Fibroblast of the aortic adventitia (primary cell): ENCODE measurements around the gene SEC14L2. TPM values are rescaled to one million over a fixed set of nuclear protein-coding genes. Genes with fewer than 3 reads are reported as not detected.
"Not testable (repeated sequence)": the region's sequence is repeated elsewhere in the genome, so short reads cannot be mapped to it uniquely, and the experiment has no call there.

ENCODE experiments used
- DNase-seq: peaks from one replicate; pipeline ENCODE4 v3.0.0-alpha.2; 2010; ENCODE audit warnings: low read depth
- H3K4me3 ChIP-seq: 2 replicates; pipeline ENCODE4 v1.5.1; 2011; ENCODE audit warnings: low read depth, mild to moderate bottlenecking, control low read depth, low read length, moderate library complexity
- total RNA-seq: library from RNA; depleted of rRNA; stranded (reverse); fragments of >200 nt; gene quantifications from 2 replicates; pipeline ENCODE4 v1.2.3, GENCODE V29; 2012; ENCODE audit warnings: low replicate concordance
- TF ChIP-seq, protein P1 (sequence below): IDR thresholded peaks from 2 replicates; pipeline ENCODE4 v1.5.1; 2011; ENCODE audit warnings: mild to moderate bottlenecking, low read length, control low read depth, inconsistent platforms; ENCODE audit not compliant: insufficient read depth

The SEC14L2 gene
- total RNA-seq, 1 donor = 14.8 TPM

DNA sequence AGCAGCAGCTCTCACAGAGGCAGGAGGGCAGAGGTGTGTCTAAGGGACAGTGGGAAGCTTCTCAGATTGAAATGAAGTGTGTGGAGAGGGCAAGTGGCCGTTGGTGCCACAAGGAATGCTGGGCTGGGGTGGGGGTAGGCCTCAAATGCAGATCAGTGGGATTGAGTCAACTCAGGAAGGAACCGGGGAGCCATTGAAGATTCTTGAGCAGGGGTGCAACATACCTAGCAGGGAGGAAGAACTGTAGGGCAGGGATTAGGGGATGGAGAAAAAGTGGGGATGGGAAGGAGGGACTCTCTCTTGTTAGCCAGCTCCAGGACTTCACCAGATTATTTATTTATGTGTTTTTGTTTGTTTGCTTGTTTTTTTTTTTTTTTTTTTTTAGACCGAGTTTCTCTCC, 2.9 kb upstream of the SEC14L2 start:
- TF ChIP-seq, protein P1, sequence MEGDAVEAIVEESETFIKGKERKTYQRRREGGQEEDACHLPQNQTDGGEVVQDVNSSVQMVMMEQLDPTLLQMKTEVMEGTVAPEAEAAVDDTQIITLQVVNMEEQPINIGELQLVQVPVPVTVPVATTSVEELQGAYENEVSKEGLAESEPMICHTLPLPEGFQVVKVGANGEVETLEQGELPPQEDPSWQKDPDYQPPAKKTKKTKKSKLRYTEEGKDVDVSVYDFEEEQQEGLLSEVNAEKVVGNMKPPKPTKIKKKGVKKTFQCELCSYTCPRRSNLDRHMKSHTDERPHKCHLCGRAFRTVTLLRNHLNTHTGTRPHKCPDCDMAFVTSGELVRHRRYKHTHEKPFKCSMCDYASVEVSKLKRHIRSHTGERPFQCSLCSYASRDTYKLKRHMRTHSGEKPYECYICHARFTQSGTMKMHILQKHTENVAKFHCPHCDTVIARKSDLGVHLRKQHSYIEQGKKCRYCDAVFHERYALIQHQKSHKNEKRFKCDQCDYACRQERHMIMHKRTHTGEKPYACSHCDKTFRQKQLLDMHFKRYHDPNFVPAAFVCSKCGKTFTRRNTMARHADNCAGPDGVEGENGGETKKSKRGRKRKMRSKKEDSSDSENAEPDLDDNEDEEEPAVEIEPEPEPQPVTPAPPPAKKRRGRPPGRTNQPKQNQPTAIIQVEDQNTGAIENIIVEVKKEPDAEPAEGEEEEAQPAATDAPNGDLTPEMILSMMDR = no peak
- DNase-seq = no peak
- H3K4me3 ChIP-seq = no peak overlapping the region

DNA sequence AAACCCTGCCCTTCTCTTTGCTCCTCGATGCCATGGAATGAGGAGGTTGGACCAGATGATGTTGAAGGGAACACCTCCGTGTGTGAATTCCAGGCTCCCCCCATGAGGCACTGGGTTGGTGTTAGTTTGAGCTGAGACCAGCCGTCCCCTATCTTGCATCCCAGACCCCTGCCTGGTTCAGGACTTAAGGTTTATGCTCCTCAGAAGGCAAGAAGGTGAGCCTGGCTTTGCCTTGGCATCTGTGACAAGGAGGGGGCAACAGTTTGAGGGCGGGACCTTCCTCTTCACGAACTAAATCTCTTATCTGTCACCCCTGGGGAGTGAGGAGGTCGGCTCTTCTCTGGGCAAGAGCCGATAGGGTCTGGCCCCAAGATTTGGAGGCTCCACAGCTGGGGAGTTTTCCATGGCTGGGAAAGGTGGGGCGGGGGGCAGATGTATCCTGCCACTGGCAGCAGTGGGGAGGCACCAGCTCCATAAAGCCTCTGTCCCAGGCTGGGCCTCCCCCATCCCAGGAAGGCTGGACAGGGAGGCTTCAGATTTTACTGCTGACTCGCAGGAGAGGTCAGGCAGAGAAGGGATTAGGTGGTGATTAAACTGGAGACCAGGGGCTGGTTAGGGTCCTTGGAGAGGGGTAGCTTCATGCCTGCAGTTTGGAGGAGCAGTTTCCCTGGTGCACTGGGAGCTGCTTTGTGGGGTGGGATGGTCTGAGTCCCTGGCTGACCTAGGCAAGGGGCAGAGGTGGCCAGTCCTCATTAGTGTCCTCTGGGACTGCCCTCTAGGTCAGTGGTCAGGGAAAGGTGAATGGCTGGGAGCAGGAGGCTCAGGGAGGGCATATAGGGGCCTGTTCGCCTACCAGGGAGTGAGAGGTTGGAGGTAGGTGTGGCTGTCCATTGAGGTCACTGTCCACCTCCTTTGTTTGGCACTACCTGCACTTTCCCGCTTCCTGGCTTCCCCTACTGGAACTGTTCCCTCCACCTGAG, 1.1 kb downstream of the SEC14L2 start:
- TF ChIP-seq, protein P1 = no peak
- no peak for DNase-seq
- peak overlapping the region; percentile 72 for H3K4me3 ChIP-seq

DNA sequence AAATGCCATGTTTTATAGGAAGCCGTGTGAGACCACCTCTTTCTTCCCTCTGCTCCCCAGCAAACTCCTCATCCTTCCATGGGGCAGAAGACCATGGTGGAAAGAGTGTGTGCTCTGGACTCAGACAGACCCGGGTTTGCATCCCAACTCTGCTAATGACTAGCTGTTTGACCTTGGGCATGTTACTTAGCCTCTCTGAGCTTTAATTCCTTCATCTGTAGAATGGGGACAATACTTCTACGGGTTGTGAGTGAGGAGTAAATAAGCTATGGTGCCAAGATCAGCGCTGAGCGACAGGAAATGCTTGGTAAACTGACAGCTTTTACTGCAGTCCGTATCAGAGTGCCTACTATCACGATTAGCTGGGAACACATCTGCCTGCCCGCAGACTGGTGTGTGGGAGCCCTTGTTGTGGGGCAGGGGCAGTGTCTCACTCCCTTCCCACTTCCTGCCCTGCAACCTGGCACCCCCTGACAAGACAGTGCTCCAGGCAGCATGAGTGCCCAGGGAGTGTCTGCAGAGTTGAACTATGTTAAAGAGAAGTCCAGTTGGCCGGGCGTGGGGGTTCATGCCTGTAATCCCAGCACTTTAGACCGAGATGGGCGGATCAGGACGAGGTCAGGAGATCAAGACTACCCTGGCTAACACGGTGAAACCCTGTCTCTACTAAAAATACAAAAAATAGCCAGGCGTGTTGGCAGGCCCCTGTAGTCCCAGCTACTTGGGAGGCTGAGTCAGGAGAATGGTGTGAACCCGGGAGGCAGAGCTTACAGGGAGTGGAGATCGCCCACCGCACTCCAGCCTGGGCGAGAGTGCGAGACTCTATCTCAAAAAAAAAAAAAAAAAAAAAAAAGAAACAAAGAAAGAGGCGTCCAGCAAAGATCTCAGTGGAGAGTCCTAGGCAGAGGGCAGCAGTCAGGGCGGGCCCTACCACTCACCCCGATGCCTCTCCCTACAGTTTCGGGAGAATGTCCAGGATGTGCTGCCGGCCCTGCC, 2.2 kb downstream of the SEC14L2 start:
- peak overlapping the region; percentile 72 for H3K4me3 ChIP-seq
- peak; percentile 41 for DNase-seq

DNA sequence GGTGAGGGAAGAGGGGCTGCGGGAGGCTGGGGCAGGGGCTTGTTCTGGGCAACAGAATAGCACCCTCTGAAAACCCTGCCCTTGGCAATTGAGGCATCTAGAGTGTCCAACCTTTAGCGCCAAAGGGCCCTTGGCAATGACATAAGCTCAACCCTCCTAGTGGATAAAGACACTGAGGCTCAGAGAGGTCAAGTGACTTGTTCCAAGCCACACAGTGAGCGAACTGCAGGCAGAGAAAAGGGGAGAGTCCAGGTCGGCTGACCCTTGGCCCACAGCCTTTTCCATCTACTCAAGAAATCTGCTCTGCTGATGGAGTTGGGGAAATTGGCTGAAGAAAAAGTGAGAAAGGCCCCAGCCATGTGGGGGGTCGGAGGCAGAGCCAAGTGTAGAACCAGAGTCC, 2.9 kb downstream of the SEC14L2 start:
- TF ChIP-seq, protein P1 = no peak
- DNase-seq = no peak
- peak overlapping the region; percentile 28 for H3K4me3 ChIP-seq

More for the DNA sequence above, 2.2 kb downstream of the SEC14L2 start:
- TF ChIP-seq, protein P1 = no peak

DNA sequence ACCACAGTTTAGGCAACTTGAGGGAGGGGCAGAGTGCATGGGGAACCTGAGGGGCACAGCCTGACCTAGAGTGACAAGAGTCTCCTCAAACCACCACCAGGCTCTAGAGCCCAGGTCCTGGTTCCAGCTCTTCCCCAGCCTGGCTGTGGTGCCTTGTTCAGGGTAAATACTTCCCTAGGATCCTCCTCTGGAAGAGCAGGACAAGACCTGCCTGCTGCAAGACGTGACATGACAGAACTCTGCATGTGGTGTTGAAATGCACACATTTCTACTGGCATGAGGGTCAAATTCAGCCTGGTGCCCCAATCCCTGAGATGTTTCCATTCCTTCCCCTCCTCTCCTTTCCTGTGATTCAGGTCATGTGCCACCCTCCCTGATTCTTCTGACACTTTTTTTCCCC, 3.3 kb downstream of the SEC14L2 start:
- peak overlapping the region; percentile 17 for H3K4me3 ChIP-seq
- TF ChIP-seq, protein P1 = no peak
- no peak for DNase-seq

DNA sequence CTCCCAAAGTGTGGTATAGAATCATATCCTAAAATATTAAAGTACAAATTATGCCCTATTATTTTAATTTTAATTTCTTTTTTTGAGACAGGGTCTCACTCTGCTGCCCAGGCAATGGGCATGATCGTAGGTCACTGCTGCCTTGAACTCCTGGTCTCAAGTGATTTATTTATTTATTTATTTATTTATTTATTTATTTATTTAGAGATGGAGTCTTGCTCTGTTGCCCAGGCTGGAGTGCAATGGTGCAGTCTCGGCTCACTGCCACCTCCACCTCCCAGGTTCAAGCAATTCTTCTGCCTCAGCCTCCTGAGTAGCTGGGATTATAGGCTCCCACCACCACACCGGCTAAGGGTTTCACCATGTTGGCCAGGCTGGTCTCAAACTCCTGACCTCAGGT, 4.2 kb downstream of the SEC14L2 start:
- not testable (repeated sequence) for DNase-seq, H3K4me3 ChIP-seq
